Activated CD4-positive, CD25-positive, alpha-beta regulatory T cell (primary cell): Measurements from ENCODE around the gene ERV3-1.
"Not testable (repeated sequence)": the region's sequence is repeated elsewhere in the genome, so short reads cannot be mapped to it uniquely, and the experiment has no call there.

Experiments used
- DNase-seq, 4 experiments: peaks; one replicate each; lab custom pipeline; 2025; lab: John Stamatoyannopoulos, UW

Gene ERV3-1

DNA sequence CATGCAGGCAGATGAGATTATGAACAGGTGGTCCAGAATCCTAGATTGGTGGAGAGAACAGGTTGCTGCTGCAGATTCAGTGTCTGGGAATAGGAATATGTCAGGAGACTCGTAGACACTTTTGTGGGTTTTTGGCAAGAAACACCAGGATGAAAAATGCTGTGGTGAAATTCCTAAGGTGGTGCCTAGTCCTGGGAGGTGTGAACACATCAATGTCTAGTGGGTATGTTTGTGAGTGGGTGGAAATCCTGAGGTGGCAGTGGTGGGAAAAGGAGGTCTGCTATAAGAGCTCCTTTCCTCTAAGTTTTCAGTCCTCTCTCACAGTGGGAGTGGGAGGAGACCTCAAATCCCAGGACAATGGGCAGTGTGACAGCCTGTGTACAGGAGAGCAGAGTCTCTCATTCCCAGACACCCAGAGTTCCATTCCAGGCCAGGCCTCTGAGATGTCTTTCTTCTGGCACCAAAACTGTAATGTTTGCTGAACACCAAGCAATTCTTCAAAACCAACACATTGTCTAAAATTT is 5.1 kb downstream of the ERV3-1 start:
- DNase-seq, result no peak

DNA sequence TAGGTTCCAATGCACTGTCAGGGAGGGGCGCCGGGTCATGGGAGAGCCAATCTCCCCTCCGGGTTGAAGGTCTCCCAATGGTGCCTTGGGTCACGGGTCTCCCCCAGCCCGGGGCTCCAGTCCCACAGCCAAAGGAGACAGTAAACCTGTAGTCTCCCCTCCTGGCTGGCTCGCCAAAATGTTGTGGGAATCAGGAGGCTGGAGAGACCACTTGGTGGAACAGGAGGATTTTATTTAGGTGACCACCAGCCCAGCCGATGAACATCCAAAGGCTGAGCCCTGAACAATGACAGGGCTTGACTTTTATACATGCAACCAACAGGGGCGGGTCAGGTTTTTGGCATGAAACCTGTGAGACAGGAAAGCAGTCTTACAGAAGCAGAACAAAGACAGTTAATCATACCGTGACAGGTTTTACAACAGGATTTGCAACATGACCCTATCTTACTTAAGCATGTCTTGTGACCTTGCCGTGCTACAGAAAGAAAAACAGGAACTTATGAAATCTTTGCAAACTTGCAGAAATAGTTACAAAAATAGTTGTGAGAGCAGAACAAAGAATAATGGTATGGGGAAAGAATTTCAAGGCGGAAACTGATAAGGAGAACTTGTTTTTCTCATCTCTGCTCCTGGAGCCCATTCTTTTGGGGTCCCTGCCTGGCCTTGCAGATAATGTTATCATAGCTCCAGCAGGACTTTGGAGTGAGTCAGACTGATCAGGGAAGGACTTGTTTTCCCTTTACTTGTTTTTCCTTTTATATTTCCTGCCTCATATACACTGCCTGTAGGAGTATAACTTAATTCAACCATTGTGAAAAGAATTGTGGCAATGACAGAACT is 7.1 kb downstream of the ERV3-1 start:
- DNase-seq, result no peak

DNA sequence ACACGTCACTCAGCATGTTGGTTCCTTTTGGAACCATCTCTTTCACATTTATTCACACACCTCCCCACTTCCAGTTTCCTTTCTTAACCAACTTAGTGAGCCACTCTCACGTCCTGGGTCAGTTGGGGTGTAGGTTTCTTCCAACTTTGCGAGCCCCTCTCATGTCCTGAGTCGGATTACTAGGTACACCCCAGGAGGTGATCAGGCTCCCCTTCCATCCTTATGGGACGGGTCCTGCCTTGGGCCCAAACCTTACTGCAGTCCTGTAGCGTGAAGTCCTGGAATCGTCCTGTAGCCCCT is 7.7 kb downstream of the ERV3-1 start:
- DNase-seq, result no peak

DNA sequence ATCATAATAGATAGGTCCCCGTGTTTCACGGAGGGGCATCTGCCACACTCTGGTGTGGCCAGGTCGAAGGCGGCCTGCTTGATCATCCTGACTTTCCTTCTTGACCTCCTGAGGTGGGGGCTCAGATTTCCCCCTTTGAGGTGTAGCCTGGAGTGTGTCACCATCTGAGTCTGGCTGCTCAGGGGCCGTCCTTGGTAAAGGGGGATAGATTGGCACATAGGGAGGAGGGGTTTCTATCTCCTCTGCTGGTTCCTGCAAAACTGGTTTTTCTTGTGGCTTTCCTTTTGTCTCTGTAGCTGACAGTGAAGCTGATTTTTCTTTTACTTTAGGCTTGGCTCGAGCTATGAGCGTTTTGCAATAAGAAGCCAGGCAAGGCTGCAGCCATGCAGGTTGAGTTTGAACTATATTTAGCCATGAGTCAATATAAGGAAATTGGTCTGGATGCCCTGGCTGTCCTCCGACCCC is 8.5 kb downstream of the ERV3-1 start:
- no peak for DNase-seq

DNA sequence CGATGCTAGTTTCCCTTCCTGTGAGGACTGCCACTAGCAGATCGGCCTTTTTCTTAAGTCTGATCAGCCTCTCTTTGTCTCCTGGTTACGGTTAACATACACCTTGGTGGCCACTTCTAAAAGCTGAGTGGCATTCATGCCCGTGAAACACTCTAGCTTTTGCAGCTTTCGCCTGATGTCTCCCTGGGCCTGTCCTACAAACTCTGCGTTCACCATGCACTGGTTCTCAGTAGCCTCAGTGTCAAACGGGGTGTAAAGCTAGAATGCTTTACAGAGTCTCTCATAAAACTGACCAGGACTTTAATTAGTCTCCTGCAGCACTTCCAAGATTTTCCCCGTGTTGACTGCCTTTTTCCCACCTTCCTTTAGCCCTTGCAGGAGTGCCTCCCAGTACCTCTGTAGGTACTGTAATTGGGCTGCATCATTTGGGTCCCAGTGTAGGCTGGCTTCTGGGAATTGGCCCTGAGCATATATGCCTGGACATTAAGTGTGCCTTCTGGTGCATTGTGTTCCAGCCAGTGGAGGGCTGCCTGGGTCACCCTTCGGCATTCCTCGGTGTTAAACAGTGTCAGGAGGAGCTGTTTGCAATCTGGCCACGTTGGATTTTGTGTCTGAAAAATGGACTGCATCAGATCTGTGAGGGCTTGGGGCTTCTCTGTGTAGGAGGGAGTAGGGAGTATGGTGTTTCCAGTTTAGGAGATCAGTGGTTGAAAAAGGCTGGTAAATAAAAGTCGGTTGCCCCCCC is 9.2 kb downstream of the ERV3-1 start:
- no peak for DNase-seq

DNA sequence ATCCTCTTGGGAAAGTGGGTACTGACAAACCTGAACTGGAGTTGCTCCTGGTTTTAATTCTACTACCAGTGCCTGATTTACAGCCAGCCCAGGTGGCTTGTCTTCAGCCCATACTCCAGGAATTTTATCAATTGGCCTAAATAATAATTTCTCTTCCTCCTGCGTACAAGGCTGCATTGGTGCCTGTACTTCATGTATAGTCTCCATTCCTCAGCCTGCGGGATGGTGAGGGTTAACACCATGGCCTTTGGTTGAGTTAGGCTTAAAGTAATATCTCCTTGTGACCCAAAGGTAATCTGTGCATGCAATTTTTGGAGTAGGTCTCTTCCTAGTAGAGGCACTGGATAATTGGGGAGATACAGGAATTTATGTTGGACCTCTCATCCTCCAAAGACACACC is 10.2 kb downstream of the ERV3-1 start:
- DNase-seq, result no peak

DNA sequence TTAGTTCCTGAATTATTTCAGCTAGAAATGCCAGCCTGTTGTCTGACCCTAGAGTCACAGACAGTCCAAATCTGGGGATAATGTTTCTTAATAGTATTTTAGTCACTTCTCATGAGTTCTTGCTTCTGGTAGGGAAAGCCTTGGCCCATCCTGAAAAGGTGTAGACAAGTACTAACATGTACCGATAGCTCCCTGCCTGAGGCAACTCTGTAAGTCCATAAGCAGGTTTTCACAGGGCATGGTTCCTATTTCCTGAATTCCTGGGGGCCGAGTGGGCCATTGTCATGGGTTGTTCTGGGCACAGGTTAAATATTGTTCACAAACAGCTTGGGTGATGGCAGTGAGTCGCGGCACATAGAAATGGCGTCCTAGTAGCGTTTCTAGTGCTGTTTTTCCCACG is 12.6 kb downstream of the ERV3-1 start:
- DNase-seq, result no peak

DNA sequence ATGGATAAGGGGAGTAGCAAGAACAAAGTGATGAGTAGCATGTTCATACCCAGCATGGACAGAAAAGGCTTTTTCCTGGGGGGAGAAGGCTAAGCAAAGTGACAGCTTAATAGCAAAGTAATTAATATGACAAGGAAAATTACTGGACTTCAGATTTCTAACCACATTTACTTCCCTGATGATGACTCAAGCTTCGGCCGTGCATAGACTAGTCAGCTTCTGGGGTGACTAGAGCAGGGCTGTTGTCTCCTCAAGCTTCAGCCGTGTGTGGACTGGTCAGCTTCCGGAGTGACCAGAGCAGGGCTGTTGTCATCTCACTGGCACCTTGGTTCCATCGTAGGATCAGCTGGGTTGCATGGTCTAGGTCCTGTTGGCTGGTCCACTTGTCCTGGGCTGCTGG is 13.5 kb downstream of the ERV3-1 start:
- no peak for DNase-seq

DNA sequence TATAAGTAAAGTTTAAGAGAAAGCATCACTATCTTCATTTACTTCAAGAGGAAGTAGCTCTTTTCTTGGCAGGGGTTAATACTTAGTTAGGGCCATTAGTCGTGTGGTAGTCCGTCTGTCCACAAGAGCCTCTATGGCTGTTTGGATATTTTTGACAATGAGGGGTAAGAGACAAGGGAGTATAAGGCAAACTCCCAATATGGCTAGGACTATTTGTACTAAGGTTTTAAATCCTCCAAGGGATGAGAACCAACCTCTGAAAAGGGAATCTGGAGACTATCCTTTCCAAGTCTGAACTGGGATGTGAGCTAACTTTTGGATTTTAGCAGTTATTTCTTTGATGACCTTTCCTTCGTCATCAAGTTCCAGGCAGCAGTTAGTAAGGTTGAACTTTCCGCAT is 15.6 kb downstream of the ERV3-1 start, which contains the start of gene ZNF117:
Gene ZNF117, minus strand, starts transcription at position 101 of the 400 bp plus-strand sequence.
- no peak for DNase-seq

DNA sequence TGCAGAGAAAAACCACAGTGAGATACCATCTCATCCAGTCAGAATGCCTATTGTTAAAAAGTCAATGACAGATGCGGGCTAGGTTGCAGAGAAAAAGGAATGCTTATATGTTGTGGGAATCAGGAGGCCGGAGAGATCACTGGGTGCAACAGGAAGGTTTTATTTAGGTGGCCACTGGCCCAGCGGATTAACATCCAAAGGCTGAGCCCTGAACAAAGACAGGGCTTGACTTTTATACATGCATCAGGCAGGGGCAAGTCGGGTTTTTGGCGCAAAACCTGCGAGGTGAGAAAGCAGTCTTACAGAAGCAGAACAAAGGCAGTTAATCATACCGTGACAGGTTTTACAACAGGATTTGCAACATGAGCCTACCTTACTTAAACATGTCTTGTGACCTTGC is 16.3 kb downstream of the ERV3-1 start:
- no peak for DNase-seq

DNA sequence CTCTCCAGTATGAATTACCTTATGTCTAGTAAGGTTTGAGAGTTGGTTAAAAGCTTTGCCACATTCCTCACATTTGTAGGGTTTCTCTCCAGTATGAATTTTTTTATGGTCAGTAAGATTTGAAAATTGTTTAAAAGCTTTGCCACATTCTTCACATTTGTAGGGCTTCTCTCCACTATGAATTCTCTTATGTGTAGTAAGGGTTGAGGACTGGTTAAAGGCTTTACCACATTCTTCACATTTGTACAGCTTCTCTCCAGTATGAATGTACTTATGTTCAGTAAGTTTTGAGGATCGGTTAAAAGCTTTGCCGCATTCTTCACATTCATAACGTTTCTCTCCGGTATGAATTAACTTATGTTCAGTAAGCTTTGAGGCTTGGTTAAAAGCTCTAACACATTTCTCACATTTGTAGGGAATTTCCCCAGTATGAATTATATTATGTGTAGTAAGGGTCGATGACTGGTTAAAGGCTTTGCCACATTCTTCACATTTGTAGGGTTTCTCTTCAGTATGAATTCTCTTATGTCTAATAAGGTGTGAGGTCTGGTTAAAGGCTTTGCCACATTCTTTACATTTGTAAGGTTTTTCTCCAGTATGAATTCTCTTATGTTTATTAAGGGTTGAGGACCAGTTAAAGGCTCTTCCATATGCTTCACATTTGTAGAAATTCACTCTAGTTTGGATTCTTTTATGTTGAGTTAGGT is 27.8 kb downstream of the ERV3-1 start:
- DNase-seq, result no peak

DNA sequence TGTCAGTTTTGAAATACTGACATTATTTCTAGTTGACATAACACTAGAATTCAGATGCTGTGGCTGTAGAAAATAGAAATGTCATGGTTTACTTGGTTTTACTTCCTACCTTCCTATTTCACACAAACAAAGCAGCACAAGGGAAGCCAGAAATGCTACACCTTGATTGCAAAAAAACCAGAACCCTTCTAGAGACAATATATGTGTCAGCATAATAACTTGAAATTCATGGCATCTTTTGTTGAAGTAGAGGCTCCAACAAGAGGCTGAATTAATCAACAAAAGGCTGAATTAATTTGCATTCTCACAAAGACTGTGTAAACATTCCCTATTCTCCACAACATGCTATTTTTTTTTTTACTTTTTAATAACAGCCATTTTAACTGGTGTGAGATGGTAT is 40.9 kb downstream of the ERV3-1 start:
- no peak for DNase-seq

DNA sequence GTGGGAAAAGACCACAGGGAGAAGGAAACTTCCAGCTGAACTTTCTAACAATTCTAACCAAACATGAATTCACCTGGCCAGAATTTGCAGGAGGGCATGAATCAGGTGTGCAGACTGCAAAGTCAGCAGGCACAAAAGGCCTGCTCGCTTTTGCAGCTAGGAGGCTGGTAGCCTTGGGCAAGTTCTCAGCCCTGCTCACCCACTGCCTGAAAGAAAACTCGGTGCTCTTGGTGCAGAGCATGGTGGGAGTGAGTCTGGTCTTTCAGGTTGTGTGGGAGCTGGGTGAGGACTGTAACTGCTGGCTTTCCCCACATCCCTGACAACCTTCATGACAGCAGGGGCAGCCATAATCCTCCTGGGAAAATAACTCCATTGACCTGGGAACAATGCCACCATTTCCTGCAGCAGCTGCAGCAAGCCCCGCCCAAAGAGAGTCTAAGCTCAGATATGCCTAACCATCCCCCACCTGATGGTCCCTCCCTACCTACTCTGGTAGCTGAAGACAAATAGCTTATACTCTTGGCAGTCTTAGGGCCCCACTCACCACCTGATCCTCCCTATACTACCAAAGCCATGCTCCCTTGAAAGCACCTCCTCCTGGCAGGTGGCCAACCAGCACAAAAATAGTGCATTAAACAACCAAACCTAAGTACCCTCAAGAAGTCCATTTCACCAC is 47.3 kb downstream of the ERV3-1 start:
- DNase-seq, result no peak

DNA sequence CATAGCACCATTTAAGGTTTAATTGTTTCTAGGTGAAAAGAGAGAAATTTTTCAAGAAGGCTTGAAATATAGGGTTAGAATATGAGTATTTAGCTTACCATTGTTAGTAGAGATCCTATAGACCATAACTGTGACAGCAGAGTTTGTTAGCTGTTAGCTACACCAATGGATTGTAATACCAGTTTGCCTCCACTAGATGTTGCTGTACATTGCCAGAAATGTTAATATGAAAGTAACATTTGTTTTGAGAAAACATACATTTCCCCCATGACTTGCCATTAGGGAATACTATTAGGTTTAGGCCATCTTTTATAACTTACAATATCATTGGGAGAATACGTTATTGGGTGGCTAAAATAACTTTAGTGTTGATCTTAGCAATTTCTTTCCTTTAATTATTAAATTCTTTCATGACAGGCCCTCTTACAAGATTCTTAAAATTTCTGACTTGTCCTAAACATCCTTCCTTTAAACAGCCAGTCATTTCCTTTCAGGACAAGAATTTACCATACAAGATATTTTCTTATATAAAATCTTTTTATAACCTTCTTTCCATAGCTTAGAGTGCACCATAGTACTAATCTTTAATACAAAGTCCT is 55.1 kb downstream of the ERV3-1 start:
- no peak for DNase-seq

DNA sequence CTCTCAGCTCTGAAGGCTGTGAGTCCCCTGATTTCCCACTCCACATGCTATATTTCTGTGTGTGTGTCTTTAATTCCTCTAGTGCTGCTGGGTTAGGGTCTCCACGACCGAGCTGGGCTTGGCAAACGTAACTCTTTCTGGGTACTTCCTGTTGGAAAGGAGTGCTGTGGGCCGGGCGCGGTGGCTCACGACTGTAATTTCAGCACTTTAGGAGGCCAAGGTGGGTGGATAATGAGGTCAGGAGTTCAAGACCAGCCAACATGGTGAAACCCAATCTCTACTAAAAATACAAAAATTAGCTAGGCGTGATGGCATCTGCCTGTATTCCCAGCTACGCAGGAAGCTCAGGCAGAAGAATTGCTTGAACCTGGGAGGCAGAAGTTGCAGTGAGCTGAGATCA is 55.8 kb downstream of the ERV3-1 start:
- DNase-seq, result not testable (repeated sequence)

DNA sequence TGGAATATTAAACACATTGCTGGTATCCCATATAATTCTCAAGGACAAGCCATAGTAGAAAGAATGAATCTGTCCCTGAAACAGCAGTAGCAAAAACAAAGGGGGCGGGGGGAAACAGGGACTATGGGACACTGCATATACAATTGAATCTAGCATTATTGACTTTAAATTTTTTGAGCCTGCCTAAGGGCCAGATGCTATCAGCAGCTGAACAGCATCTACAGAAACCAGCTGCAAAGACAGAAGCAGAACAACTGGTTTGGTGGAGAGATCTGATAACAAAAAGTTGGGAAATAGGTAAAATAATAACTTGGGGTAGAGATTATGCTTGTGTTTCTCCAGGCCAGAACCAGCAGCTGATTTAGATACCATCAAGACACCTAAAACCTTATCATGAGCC is 57.7 kb downstream of the ERV3-1 start:
- not testable (repeated sequence) for DNase-seq

DNA sequence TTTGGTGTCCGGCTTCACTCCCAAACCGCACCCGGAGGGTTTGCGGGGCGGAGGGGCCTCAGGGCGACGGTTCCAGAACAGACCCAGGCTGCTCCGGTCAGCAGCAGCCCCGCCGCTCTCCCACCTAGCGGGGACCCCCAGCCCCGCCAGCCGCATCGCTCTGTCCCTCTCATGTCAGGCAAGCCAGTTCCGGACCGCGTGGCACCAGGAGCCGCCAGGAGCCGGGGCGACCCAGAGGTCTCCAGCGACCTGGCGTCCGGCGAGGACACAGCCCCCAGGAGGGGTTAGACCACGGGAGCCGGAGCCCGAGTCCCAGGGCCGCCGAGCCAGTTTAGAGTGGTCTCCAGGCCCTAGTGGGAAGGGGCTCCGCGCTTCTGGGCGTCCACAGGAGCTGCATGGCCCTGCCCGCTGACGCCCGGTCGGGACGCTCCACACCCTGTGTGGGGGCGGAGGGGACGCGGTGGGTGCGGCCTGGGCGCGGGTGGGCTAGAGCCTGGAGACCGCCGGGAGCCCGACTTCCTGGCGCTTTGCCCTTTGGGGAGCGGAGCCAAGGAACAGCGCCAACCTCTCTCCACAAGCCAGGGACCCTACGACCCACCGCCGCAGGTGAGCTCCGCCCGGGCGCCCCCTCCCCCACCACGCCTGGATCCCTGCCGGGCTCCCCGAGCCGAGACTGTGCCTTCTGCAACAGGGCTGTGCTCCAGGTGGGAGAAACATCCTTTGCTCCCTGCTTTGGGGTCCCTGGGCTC is 59.1 kb downstream of the ERV3-1 start:
- no peak for DNase-seq

DNA sequence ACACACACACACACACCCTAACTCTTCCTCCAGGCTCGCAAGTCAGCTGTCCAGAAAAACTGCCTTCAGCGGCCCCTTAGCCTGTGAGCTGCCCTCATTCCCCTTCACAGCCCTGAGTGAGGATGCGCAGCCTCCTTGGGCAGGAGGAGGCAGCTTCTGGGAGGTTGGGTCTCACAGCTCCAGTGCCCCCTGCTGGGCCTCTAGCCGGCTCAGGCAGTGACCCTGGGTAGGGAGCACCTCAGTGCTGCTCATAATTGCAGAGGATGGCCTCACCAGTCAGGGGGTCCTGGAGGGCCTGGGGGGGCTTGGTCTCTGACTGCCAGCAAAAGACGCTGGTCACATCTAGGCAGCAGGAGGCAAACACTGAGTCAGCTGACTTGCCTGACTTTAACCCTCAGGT is 59.7 kb downstream of the ERV3-1 start:
- DNase-seq, result no peak

DNA sequence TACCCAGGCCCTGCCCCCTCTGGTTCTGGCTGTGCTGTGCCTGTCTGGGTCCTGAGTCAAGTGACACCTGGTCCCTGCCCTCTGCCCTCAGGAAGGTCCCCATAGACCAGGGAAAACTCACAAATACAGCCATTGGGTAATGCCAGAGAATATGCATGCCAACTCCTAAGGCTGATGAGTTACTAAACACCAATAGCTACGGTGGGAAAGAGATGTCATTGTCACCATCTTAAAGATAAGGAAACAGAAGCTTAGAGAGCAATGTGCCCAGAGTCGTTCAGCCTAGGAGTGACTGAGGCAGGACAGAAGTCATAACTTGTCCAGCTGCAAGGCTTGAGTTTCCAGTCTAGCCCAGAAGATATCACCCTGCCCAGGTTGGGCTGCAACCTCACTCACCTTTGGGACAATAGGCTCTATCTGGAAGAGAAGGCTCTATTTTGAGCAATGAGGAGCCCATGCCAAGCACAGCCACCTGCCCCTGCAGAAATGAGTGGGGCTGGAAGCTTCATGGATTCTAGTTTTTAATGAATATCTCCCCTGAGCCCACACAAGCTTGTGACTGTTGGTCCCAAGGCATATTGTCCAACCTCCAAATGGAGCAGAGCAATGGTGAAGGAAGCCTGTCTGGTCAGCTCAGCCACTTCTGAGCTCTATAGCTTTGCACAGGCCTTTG is 60.8 kb downstream of the ERV3-1 start:
- no peak for DNase-seq
